ENCODE data around the gene UBE2QL1.

Gene UBE2QL1

GRCh38 chr5:6448622-6449464 is at the start of gene UBE2QL1:
TSS of gene UBE2QL1 (plus strand) at chr5:6448859. CDS start at chr5:6448894, 35 bp downstream.
- DNase-seq = no peak

GRCh38 chr5:6399980-6400910 is 48.4 kb upstream of the UBE2QL1 start:
- no peak for DNase-seq

GRCh38 chr5:6401410-6401809 is 47.2 kb upstream of the UBE2QL1 start:
- no peak for DNase-seq

GRCh38 chr5:6402939-6403338 is 45.7 kb upstream of the UBE2QL1 start:
- no peak for DNase-seq

- no peak for DNase-seq
Observed at GRCh38 chr5:6403416-6403815, 45.2 kb upstream of the UBE2QL1 start.

- no peak for DNase-seq
Observed at GRCh38 chr5:6404129-6404528, 44.5 kb upstream of the UBE2QL1 start.

GRCh38 chr5:6405591-6405990 is 43.1 kb upstream of the UBE2QL1 start:
- no peak for DNase-seq

GRCh38 chr5:6407558-6408259 is 41.0 kb upstream of the UBE2QL1 start:
- DNase-seq = no peak

GRCh38 chr5:6408260-6408596 is 40.4 kb upstream of the UBE2QL1 start:
- DNase-seq = no peak

- no peak for DNase-seq
Observed at GRCh38 chr5:6408627-6409446, 39.8 kb upstream of the UBE2QL1 start.

GRCh38 chr5:6410421-6410820 is 38.2 kb upstream of the UBE2QL1 start:
- no peak for DNase-seq

GRCh38 chr5:6411141-6411540 is 37.5 kb upstream of the UBE2QL1 start:
- DNase-seq = no peak

- DNase-seq = no peak
Observed at GRCh38 chr5:6412811-6413210, 35.8 kb upstream of the UBE2QL1 start.

GRCh38 chr5:6417657-6418056 is 31.0 kb upstream of the UBE2QL1 start:
- DNase-seq = no peak

- DNase-seq = no peak
Observed at GRCh38 chr5:6418679-6419276, 29.9 kb upstream of the UBE2QL1 start.

- DNase-seq = no peak
Observed at GRCh38 chr5:6419340-6419852, 29.3 kb upstream of the UBE2QL1 start.

- DNase-seq = no peak
Observed at GRCh38 chr5:6423327-6424109, 25.1 kb upstream of the UBE2QL1 start.

- no peak for DNase-seq
Observed at GRCh38 chr5:6424110-6424659, 24.5 kb upstream of the UBE2QL1 start.

GRCh38 chr5:6424700-6425099 is 24.0 kb upstream of the UBE2QL1 start:
- no peak for DNase-seq

GRCh38 chr5:6427694-6428093 is 21.0 kb upstream of the UBE2QL1 start:
- no peak for DNase-seq
